ENCODE measurements around the gene ARRB1.
"Not testable (repeated sequence)": the region's sequence is repeated elsewhere in the genome, so short reads cannot be mapped to it uniquely, and the experiment has no call there.

DNA sequence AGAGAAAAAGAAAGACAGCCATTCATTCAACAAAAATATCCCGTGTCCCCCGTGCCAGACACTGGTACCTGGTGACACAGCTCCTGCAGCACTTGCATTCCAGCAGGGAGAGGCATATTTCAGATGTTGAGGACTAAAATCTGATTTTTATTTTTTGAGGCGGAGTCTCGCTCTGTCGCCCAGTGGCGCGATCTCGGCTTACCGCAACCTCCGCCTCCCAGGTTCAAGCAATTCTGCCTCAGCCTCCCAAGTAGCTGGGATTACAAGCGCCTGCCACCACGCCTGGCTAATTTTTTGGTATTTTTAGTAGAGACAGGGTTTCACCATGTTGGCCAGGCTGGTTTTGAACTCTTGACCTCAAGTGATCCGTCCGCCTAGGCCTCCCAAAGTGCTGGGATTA lies 20.6 kb downstream of the ARRB1 start:
- TF ChIP-seq EP300, POLR2A (IDR thresholded peaks at IDR 0.05): not testable (repeated sequence)
- TF ChIP-seq, protein P1, sequence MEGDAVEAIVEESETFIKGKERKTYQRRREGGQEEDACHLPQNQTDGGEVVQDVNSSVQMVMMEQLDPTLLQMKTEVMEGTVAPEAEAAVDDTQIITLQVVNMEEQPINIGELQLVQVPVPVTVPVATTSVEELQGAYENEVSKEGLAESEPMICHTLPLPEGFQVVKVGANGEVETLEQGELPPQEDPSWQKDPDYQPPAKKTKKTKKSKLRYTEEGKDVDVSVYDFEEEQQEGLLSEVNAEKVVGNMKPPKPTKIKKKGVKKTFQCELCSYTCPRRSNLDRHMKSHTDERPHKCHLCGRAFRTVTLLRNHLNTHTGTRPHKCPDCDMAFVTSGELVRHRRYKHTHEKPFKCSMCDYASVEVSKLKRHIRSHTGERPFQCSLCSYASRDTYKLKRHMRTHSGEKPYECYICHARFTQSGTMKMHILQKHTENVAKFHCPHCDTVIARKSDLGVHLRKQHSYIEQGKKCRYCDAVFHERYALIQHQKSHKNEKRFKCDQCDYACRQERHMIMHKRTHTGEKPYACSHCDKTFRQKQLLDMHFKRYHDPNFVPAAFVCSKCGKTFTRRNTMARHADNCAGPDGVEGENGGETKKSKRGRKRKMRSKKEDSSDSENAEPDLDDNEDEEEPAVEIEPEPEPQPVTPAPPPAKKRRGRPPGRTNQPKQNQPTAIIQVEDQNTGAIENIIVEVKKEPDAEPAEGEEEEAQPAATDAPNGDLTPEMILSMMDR (IDR thresholded peaks at IDR 0.05) = not testable (repeated sequence)
